Nephron (organoid): Measurements from ENCODE around the gene MICAL3.

Experiments
- H3K27ac Mint-ChIP-seq, 3 experiments: 2 replicates each; pipeline ENCODE4 v1.8.0; 2020; ENCODE audit warnings: mixed read lengths in 3 of 3, mild to moderate bottlenecking in 2 of 3, moderate library complexity in 1 of 3
- H3K27me3 Mint-ChIP-seq: 2 replicates; pipeline ENCODE4 v1.8.0; 2021; ENCODE audit warnings: low read depth, mild to moderate bottlenecking, moderate library complexity, mixed read lengths
- H3K36me3 Mint-ChIP-seq: 2 replicates; pipeline ENCODE4 v1.8.0; 2020; ENCODE audit warnings: low read depth, mixed read lengths
- H3K4me1 Mint-ChIP-seq: 2 replicates; pipeline ENCODE4 v1.8.0; 2020; ENCODE audit warnings: mixed read lengths
- H3K4me3 Mint-ChIP-seq, 3 experiments: 2 replicates each; pipeline ENCODE4 v1.8.0; 2020; ENCODE audit warnings: mild to moderate bottlenecking in 3 of 3, mixed read lengths in 3 of 3, moderate library complexity in 2 of 3
- H3K9me3 Mint-ChIP-seq: 2 replicates; pipeline ENCODE4 v1.8.0; 2020; ENCODE audit warnings: mixed read lengths
- CTCF ChIP-seq, 3 experiments: fragments of 200-600 bp; sonication (generic); IDR thresholded peaks; one replicate each; pipeline ENCODE4 v1.5.0; 2021; ENCODE audit warnings: antibody characterized with exemption in 3 of 3; ENCODE audit not compliant: unreplicated experiment in 3 of 3

The MICAL3 gene

GRCh38 chr22:17872471-17872870, 151.9 kb downstream of the MICAL3 start:
- no peak for TF ChIP-seq CTCF (IDR thresholded peaks at IDR 0.05; ENCODE audit: unreplicated experiment in 3 of 3)
- H3K4me3 Mint-ChIP-seq, result no peak overlapping the region
- H3K27ac Mint-ChIP-seq, result no peak overlapping the region
- no peaks in the 10 kb centered on the region for H3K27me3 Mint-ChIP-seq
- H3K9me3 Mint-ChIP-seq, result no peaks in the 10 kb centered on the region
- H3K4me1 Mint-ChIP-seq, result peaks cover 5% of the 10 kb centered on the region
- peaks cover 23% of the 10 kb centered on the region for H3K36me3 Mint-ChIP-seq

GRCh38 chr22:17871726-17872458, 152.5 kb downstream of the MICAL3 start:
- peaks cover 24% of the 10 kb centered on the region for H3K36me3 Mint-ChIP-seq
- H3K4me3 Mint-ChIP-seq, result no peak overlapping the region
- no peaks in the 10 kb centered on the region for H3K9me3 Mint-ChIP-seq
- no peak overlapping the region for H3K27ac Mint-ChIP-seq
- peaks cover 6% of the 10 kb centered on the region for H3K4me1 Mint-ChIP-seq
- no peaks in the 10 kb centered on the region for H3K27me3 Mint-ChIP-seq
- TF ChIP-seq CTCF (IDR thresholded peaks at IDR 0.05; ENCODE audit: unreplicated experiment in 3 of 3), result no peak

DNA sequence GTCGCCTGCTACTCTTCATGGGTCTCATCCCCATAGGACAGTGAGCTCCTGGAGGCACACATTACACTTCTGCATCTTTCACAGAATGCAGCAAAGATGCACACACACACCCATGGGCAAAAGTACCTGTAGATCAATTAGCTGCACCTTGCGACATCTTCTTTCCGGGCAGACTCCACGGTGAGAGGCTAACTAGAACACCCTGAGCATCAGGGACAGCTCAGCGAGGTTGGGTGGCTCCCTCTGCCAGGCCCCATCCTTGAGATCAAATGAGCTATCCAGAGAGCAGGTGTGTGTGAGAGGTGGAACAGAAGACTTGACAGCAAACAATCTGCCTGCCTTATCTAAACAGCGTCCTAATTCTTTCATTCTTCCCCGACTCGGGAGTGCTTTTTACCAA, 154.0 kb downstream of the MICAL3 start:
- H3K27ac Mint-ChIP-seq, result no peak overlapping the region
- no peak overlapping the region for H3K4me3 Mint-ChIP-seq
- TF ChIP-seq CTCF (IDR thresholded peaks at IDR 0.05; ENCODE audit: unreplicated experiment in 3 of 3), result no peak
- peaks cover 26% of the 10 kb centered on the region for H3K36me3 Mint-ChIP-seq
- H3K27me3 Mint-ChIP-seq, result no peaks in the 10 kb centered on the region
- peaks cover 6% of the 10 kb centered on the region for H3K4me1 Mint-ChIP-seq
- no peaks in the 10 kb centered on the region for H3K9me3 Mint-ChIP-seq

DNA sequence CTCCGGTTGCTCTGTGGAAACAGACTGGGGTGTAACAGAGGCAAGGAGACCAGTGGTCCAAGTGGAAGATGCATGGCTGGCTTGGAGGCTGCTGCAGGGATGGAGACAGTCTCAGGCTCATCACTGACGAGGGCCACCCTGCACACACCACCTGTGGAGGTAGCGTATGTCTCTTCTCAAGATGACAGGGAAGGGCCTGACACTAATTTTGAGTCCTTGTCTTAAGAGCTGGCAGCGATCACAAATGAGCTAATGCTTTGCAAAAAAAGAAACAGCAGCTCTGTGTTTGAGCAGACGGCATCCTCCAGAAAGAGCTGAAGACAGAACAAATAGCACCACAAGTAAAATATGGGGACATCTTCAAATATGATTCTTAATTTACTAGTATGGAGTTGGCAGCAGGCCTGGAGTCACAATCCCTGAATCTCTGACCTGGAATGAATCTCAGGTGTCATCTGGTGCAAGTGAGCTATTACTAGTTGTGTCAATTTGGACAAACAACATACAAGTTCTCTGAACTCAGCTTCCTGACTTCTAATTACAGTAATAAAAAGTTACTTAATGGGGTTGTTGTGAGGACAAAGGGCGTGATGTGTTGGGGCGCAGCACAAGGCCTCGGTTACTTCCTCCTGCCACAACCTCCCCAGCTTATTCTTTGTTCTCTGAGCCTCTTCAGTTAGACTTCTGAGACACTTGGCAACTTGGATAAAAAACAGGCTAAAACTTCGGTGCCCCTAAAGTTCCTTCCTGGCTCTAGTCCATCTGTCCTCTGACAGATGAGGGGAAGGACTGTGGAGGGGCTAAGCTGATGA, 154.9 kb downstream of the MICAL3 start:
- H3K9me3 Mint-ChIP-seq, result no peaks in the 10 kb centered on the region
- no peaks in the 10 kb centered on the region for H3K27me3 Mint-ChIP-seq
- no peak overlapping the region for H3K27ac Mint-ChIP-seq
- peaks cover 6% of the 10 kb centered on the region for H3K4me1 Mint-ChIP-seq
- no peak for TF ChIP-seq CTCF (IDR thresholded peaks at IDR 0.05; ENCODE audit: unreplicated experiment in 3 of 3)
- no peak overlapping the region for H3K4me3 Mint-ChIP-seq
- H3K36me3 Mint-ChIP-seq, result peaks cover 30% of the 10 kb centered on the region

- Mint-ChIP-seq H3K9me3 (no peaks in the 10 kb centered on the region), H3K36me3 (peaks cover 29% of the 10 kb centered on the region), H3K27ac (no peak overlapping the region), H3K4me1 (peaks cover 6% of the 10 kb centered on the region), H3K4me3 (no peak overlapping the region), H3K27me3 (no peaks in the 10 kb centered on the region)
- no peak for TF ChIP-seq CTCF (IDR thresholded peaks at IDR 0.05; ENCODE audit: unreplicated experiment in 3 of 3)
Measured at GRCh38 chr22:17868771-17869170, 155.6 kb downstream of the MICAL3 start.
